Liver (tissue), 3 donors: ENCODE measurements around the gene MAP6D1.

Source experiments
- EGR1 ChIP-seq, 2 donors: IDR thresholded peaks; 2 replicates each; pipeline ENCODE4 v1.6.1; 2016 to 2018; ENCODE audit warnings: antibody characterized with exemption in 2 of 2, low read depth in 2 of 2
- FOXA2 ChIP-seq: IDR thresholded peaks from 2 replicates; pipeline ENCODE4 v1.6.1; 2016; ENCODE audit warnings: antibody characterized with exemption
- GABPA ChIP-seq, 2 donors: IDR thresholded peaks in 1 of 2; conservative IDR thresholded peaks in 1 of 2; 2 replicates each; pipeline ENCODE4 v1.6.1; 2016; ENCODE audit warnings: antibody characterized with exemption in 2 of 2, mild to moderate bottlenecking in 1 of 2, moderate library complexity in 1 of 2
- HNF4A ChIP-seq, 2 donors: conservative IDR thresholded peaks; 2 replicates each; pipeline ENCODE4 v1.6.1; 2016; ENCODE audit warnings: antibody characterized with exemption in 2 of 2, mild to moderate bottlenecking in 2 of 2
- JUND ChIP-seq, 2 donors: IDR thresholded peaks; 2 replicates each; pipeline ENCODE4 v1.6.1; 2016; ENCODE audit warnings: antibody characterized with exemption in 2 of 2
- SP1 ChIP-seq: IDR thresholded peaks from 2 replicates; pipeline ENCODE4 v1.6.1; 2018; ENCODE audit warnings: antibody characterized with exemption, mild to moderate bottlenecking
- TAF1 ChIP-seq: conservative IDR thresholded peaks from 2 replicates; pipeline ENCODE4 v1.6.1; 2016; ENCODE audit warnings: antibody characterized with exemption, mild to moderate bottlenecking
- YY1 ChIP-seq: IDR thresholded peaks from 2 replicates; pipeline ENCODE4 v1.6.1; 2016; ENCODE audit warnings: antibody characterized with exemption, mild to moderate bottlenecking
- TF ChIP-seq, protein P1 (sequence below): fragments of 150-350 bp; IDR thresholded peaks from 2 replicates; pipeline ENCODE4 v1.5.1; 2017; ENCODE audit warnings: improper control_type of control experiment, low read depth, low read length; ENCODE audit not compliant: missing input control
- TF ChIP-seq, protein P2 (sequence below): IDR thresholded peaks from 2 replicates; pipeline ENCODE4 v1.6.1; 2016; ENCODE audit warnings: antibody characterized with exemption, mild to moderate bottlenecking
- donor health status: healthy.
- donor health status: healthy.

DNA sequence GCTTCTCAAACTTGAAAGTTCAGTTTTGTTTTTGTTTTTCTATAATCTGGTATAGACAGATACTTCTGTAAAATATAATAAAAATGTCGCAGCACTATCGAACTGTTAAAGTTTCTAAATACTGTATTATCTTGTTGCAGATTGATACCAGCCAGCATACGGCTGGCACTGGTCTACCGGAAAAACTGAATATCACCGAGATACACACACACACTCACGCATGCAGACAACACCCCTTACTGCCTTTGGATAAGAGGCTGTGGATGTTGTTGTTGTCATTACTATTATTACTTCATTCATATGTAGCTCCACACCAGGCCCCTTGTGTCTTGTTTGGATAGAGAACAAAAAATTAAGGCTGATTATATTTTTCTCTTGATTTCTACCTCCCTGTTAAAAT lies 32.4 kb downstream of the MAP6D1 start:
- TF ChIP-seq SP1, result no peak
- TF ChIP-seq, protein P1, sequence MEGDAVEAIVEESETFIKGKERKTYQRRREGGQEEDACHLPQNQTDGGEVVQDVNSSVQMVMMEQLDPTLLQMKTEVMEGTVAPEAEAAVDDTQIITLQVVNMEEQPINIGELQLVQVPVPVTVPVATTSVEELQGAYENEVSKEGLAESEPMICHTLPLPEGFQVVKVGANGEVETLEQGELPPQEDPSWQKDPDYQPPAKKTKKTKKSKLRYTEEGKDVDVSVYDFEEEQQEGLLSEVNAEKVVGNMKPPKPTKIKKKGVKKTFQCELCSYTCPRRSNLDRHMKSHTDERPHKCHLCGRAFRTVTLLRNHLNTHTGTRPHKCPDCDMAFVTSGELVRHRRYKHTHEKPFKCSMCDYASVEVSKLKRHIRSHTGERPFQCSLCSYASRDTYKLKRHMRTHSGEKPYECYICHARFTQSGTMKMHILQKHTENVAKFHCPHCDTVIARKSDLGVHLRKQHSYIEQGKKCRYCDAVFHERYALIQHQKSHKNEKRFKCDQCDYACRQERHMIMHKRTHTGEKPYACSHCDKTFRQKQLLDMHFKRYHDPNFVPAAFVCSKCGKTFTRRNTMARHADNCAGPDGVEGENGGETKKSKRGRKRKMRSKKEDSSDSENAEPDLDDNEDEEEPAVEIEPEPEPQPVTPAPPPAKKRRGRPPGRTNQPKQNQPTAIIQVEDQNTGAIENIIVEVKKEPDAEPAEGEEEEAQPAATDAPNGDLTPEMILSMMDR, result no peak
- TF ChIP-seq GABPA (IDR thresholded peaks at IDR 0.05 in 1 of 2, conservative IDR thresholded peaks at IDR 0.05 in 1 of 2), result no peak
- no peak for TF ChIP-seq FOXA2
- TF ChIP-seq JUND (IDR thresholded peaks at IDR 0.05), result no peak
- no peak for TF ChIP-seq EGR1 (IDR thresholded peaks at IDR 0.05; ENCODE audit: low read depth in 2 of 2)
- no peak for TF ChIP-seq HNF4A (conservative IDR thresholded peaks at IDR 0.05)
- no peak for TF ChIP-seq TAF1
- TF ChIP-seq, protein P2, sequence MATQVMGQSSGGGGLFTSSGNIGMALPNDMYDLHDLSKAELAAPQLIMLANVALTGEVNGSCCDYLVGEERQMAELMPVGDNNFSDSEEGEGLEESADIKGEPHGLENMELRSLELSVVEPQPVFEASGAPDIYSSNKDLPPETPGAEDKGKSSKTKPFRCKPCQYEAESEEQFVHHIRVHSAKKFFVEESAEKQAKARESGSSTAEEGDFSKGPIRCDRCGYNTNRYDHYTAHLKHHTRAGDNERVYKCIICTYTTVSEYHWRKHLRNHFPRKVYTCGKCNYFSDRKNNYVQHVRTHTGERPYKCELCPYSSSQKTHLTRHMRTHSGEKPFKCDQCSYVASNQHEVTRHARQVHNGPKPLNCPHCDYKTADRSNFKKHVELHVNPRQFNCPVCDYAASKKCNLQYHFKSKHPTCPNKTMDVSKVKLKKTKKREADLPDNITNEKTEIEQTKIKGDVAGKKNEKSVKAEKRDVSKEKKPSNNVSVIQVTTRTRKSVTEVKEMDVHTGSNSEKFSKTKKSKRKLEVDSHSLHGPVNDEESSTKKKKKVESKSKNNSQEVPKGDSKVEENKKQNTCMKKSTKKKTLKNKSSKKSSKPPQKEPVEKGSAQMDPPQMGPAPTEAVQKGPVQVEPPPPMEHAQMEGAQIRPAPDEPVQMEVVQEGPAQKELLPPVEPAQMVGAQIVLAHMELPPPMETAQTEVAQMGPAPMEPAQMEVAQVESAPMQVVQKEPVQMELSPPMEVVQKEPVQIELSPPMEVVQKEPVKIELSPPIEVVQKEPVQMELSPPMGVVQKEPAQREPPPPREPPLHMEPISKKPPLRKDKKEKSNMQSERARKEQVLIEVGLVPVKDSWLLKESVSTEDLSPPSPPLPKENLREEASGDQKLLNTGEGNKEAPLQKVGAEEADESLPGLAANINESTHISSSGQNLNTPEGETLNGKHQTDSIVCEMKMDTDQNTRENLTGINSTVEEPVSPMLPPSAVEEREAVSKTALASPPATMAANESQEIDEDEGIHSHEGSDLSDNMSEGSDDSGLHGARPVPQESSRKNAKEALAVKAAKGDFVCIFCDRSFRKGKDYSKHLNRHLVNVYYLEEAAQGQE, result no peak
- no peak for TF ChIP-seq YY1
